ENCODE results near the gene CES2. TPM values are rescaled to one million over a fixed set of nuclear protein-coding genes. Genes with fewer than 3 reads are reported as not detected.

Gene CES2
- total RNA-seq, 1 experiment from 2014 or later, result 35.4 TPM

GRCh38 chr16:66986559-66986958 is 51.2 kb downstream of the CES2 start:
- no peak for DNase-seq (ENCODE audit: low read depth, low spot score)
- no TSS peak for BruUV-seq (replicated peaks)
- Histone ChIP-seq H2AFZ (ENCODE audit: low read depth, low read length, poor library complexity, severe bottlenecking) (no peak overlapping the region), H3K9ac (ENCODE audit: low read length) (no peak overlapping the region), H3K4me1 (ENCODE audit: control insufficient read depth in 1 of 2, insufficient read depth in 2 of 2, low read length in 2 of 2) (peaks cover 0 to 3% of the 10 kb centered on the region in 2 experiments; a peak in 1 of 4 replicates), H3K9me2 (ENCODE audit: insufficient read depth) (no peaks in the 10 kb centered on the region), H3K4me3 (replicated peaks in 1 of 2; ENCODE audit: low read depth in 1 of 2, low read length in 2 of 2) (no peak overlapping the region), H4K20me1 (ENCODE audit: insufficient read depth) (no peaks in the 10 kb centered on the region), H3K36me3 (ENCODE audit: control insufficient read depth in 1 of 2, insufficient read depth in 2 of 2, low read length in 2 of 2) (no peaks in the 10 kb centered on the region), H3K9me3 (ENCODE audit: control insufficient read depth in 1 of 2, insufficient read depth in 1 of 2, low read depth in 1 of 2, low read length in 2 of 2) (no peaks in the 10 kb centered on the region), H3K27me3 (ENCODE audit: insufficient read depth, low read length) (no peaks in the 10 kb centered on the region), H3K4me2 (ENCODE audit: low read length) (no peak overlapping the region), H3K79me2 (ENCODE audit: insufficient read depth, low read length) (no peaks in the 10 kb centered on the region), H3K27ac (ENCODE audit: low read depth, low read length) (no peak overlapping the region)
- ATAC-seq, result no peak
- ChIA-PET POLR2A (no interaction called here), RAD21 (ENCODE audit: low non-redundant PET in 1 of 2, low total read pairs in 2 of 2, uncharacterized antibody in 2 of 2, unreplicated experiment in 2 of 2) (no interaction called here), CTCF (interaction anchor here (1.3 kb wide), 1 partner anchor 31 kb away, joined by 3 read pairs; no protein-coding TSS in a partner anchor)
- intact Hi-C loops (cut with micrococcal nuclease), result no loop called here
- TF ChIP-seq ELF1 (IDR thresholded peaks at IDR 0.05; ENCODE audit: borderline replicate concordance, low read depth) (no peak), ZNF274 (IDR thresholded peaks at IDR 0.05; ENCODE audit: low read depth, low read length) (no peak), EGR1 (IDR thresholded peaks at IDR 0.05; ENCODE audit: low read depth) (no peak), ATF3 (IDR thresholded peaks at IDR 0.05) (no peak), SRF (IDR thresholded peaks at IDR 0.05; ENCODE audit: low read depth) (no peak), POLR2A (IDR thresholded peaks at IDR 0.05; ENCODE audit: borderline replicate concordance, extremely low read depth, insufficient read depth, insufficient read length) (no peak), CBX3 (IDR thresholded peaks at IDR 0.05; ENCODE audit: low read depth) (no peak), RAD21 (IDR thresholded peaks at IDR 0.05; ENCODE audit: low read depth) (no peak), SP1 (IDR thresholded peaks at IDR 0.05; ENCODE audit: low read depth) (no peak), YY1 (IDR thresholded peaks at IDR 0.05; ENCODE audit: extremely low read depth, insufficient replicate concordance, low read depth, low read length) (no peak), POLR2AphosphoS5 (IDR thresholded peaks at IDR 0.05; ENCODE audit: low read depth, low read length) (no peak), MAX (IDR thresholded peaks at IDR 0.05) (no peak), SIN3A (IDR thresholded peaks at IDR 0.05; ENCODE audit: low read depth) (no peak), FOSL1 (IDR thresholded peaks at IDR 0.05; ENCODE audit: low read depth) (no peak), EZH2 (IDR thresholded peaks at IDR 0.05) (no peak), REST (IDR thresholded peaks at IDR 0.05; ENCODE audit: low read depth) (no peak), EZH2phosphoT487 (IDR thresholded peaks at IDR 0.05; ENCODE audit: borderline replicate concordance) (no peak)
- TF ChIP-seq, protein P1, sequence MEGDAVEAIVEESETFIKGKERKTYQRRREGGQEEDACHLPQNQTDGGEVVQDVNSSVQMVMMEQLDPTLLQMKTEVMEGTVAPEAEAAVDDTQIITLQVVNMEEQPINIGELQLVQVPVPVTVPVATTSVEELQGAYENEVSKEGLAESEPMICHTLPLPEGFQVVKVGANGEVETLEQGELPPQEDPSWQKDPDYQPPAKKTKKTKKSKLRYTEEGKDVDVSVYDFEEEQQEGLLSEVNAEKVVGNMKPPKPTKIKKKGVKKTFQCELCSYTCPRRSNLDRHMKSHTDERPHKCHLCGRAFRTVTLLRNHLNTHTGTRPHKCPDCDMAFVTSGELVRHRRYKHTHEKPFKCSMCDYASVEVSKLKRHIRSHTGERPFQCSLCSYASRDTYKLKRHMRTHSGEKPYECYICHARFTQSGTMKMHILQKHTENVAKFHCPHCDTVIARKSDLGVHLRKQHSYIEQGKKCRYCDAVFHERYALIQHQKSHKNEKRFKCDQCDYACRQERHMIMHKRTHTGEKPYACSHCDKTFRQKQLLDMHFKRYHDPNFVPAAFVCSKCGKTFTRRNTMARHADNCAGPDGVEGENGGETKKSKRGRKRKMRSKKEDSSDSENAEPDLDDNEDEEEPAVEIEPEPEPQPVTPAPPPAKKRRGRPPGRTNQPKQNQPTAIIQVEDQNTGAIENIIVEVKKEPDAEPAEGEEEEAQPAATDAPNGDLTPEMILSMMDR (IDR thresholded peaks at IDR 0.05 in 2 of 3, conservative IDR thresholded peaks at IDR 0.05 in 1 of 3; ENCODE audit: borderline replicate concordance in 1 of 3, insufficient read depth in 1 of 3, low read depth in 2 of 3, low read length in 2 of 3), result no peak
- TF ChIP-seq, protein P2, sequence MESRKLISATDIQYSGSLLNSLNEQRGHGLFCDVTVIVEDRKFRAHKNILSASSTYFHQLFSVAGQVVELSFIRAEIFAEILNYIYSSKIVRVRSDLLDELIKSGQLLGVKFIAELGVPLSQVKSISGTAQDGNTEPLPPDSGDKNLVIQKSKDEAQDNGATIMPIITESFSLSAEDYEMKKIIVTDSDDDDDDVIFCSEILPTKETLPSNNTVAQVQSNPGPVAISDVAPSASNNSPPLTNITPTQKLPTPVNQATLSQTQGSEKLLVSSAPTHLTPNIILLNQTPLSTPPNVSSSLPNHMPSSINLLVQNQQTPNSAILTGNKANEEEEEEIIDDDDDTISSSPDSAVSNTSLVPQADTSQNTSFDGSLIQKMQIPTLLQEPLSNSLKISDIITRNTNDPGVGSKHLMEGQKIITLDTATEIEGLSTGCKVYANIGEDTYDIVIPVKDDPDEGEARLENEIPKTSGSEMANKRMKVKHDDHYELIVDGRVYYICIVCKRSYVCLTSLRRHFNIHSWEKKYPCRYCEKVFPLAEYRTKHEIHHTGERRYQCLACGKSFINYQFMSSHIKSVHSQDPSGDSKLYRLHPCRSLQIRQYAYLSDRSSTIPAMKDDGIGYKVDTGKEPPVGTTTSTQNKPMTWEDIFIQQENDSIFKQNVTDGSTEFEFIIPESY (IDR thresholded peaks at IDR 0.05; ENCODE audit: extremely low read depth, insufficient replicate concordance, low read length), result no peak

Measured in HCT116 (cell line).